GM18951 (cell line): Measurements from ENCODE around the gene POLH.
A peak's percentile ranks its signal among the peaks of the same experiment; 100 is the strongest.
"Not testable (repeated sequence)": the region's sequence is repeated elsewhere in the genome, so short reads cannot be mapped to it uniquely, and the experiment has no call there.

ENCODE experiments used
- POLR2A ChIP-seq: IDR thresholded peaks from 4 replicates; pipeline ENCODE4 v1.6.1; 2011; ENCODE audit warnings: mild to moderate bottlenecking; ENCODE audit not compliant: insufficient read length, insufficient read depth; ENCODE audit errors: extremely low read depth
- in situ Hi-C: fragments of 300-500 bp; cut with MboI; formaldehyde crosslinking; loops from one replicate; pipeline ENCODE4 v1.12.0; 2022; ENCODE audit warnings: low sequenced_read_pairs, mixed read lengths, inconsistent platforms; ENCODE audit not compliant: unreplicated experiment

Gene POLH

GRCh38 chr6:43629104-43629504 lies 53.1 kb downstream of the POLH start, which contains the start of gene GTPBP2:
Gene GTPBP2, minus strand, starts transcription at chr6:43629264. Its CDS starts 102 bp downstream, at chr6:43629162.
- TF ChIP-seq POLR2A: peak; percentile 47
- in situ Hi-C loops: no loop called here

GRCh38 chr6:43629505-43630300 lies 53.7 kb downstream of the POLH start:
- peak; percentile 54 for TF ChIP-seq POLR2A
- in situ Hi-C loops: no loop called here

DNA sequence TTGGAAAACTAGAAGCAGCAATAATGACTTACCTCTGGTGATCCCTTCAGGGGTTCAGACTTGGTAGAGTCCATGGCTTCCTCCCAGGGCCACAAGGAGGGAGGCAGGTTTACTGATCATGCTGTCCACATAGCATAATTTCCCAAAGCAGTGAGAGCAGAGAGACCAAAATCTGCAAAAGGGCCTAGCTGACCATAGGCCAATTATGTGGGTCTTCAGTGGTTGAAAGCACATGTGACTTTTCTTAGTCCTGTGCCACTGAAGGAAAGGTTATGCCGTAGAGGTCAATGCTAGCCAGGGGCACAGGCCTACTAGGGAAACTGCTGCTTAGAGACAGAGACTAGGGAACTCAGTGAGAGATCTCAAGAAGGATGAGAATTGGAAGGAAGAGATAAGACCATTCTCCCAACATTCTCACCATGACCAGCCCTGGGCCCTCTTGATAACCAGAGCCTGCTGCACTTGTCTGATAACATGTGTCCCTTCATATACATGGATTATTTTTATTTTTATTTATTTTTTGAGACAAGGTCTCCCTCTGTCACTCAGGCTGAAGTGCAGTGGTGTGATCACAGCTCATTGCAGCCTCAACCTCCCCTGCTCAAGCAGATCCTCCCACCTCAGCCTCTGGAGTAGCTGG lies 55.1 kb downstream of the POLH start:
- in situ Hi-C loops: no loop called here
- TF ChIP-seq POLR2A: no peak

- in situ Hi-C loops: not testable (repeated sequence)
These were observed 57.0 kb downstream of the POLH start for GRCh38 chr6:43633002-43633401.

GRCh38 chr6:43634702-43635303 lies 58.8 kb downstream of the POLH start:
- in situ Hi-C loops: no loop called here

DNA sequence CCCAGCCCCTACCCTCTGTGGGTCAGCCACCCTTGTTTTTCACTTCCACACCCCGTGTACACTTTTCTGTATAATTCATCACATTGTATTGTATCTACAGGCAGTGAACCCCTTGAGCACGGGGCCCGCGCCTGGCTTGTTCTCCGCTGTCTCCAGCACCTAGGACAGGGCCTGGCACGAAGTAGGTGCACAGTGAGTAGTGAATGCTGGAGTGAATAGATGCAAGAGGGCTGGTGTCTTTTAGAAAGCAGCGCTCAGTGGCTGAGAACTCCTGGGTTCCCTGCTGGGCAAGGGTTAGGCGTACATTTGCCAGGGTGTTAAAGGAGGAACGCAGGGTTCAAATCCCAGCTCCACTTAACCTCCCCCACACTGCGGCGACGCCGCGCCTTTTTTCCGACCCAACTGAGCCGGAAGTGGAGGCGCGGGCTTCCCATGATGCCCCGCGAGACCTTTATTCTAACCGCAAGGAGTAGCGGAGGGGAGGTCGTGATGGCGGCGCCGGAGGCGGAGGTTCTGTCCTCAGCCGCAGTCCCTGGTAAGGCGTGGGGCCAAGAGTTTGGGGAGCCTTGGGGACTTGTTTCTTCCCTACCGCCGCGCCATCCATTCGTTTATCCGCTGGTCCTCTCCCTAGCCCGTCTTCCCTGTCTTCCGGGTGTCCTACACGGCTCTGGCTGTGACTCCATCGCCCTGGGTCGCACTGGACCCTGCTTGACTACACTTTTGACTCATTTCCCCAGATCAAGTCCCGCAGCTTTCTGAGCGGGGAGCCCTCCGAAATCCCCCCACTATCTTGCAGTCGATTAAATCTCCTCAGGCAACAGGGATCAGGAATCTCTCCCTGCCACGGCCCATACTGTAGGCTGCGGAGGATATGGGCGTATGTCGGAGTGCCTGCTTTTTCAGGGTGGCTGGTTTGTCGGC lies 59.7 kb downstream of the POLH start, which contains the start of gene MAD2L1BP:
Gene MAD2L1BP (plus strand): TSS at position 454 of the 921 bp plus-strand sequence. CDS start 36 bp downstream, at position 490.
- in situ Hi-C loops: no loop called here
- TF ChIP-seq POLR2A: peak; percentile 95

More at GRCh38 chr6:43634702-43635303, 58.8 kb downstream of the POLH start:
- no peak for TF ChIP-seq POLR2A

- no peak for TF ChIP-seq POLR2A
- in situ Hi-C loops: no loop called here
These were observed 60.3 kb downstream of the POLH start for GRCh38 chr6:43636308-43636659.

GRCh38 chr6:43639984-43640800 lies 64.2 kb downstream of the POLH start:
- in situ Hi-C loops: no loop called here
- TF ChIP-seq POLR2A: no peak

DNA sequence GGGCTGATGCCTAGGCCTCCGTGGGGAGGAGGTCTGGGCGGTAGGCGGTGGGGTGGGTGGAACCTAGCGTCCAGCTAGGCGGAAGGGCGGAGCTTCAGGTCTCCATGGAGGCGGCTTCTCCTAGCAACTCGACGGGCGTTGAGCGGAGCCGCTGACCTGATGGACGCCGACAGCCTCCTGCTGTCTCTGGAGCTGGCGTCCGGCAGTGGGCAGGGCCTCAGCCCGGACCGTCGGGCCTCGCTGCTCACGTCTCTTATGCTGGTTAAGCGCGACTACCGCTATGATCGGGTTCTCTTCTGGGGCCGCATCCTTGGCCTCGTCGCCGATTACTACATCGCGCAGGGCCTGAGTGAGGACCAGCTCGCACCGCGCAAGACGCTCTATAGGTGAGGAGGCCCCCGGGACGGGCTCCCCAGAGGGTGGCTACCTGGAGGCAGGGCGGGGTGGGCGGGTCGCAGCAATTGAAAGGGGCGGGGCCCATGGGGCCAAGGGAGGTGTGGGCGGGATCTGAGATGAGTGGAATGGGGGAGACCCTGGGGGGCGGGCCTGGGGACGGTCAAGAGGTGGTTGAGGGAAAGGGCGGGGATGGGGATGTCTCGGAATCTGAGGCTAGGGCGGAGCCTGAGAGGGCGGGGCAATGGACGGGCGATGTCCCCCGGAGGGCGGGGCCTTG lies 69.1 kb downstream of the POLH start, which contains the start of gene RSPH9:
Gene RSPH9 (plus strand): TSS at position 97 of the 673 bp plus-strand sequence. CDS start 63 bp downstream, at position 160.
- no peak for TF ChIP-seq POLR2A
- in situ Hi-C loops: no loop called here

DNA sequence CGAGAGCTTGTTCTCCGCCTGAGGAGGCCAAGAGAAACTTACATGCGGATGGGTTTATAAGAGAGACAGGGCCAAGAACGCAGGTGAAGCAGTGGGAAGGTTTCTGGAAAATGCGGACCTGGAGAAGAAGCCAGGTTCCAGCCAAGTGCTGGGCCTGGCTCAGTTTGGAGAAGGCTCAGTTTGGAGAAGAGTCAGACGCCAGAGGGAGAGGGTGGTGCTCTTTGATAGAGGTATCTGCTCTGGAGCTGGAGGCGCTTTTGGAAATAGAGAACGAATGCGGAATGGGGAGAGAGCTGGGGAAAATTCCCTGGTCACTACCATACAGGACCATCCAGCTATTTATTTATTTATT lies 69.6 kb downstream of the POLH start:
- no peak for TF ChIP-seq POLR2A
- in situ Hi-C loops: no loop called here

DNA sequence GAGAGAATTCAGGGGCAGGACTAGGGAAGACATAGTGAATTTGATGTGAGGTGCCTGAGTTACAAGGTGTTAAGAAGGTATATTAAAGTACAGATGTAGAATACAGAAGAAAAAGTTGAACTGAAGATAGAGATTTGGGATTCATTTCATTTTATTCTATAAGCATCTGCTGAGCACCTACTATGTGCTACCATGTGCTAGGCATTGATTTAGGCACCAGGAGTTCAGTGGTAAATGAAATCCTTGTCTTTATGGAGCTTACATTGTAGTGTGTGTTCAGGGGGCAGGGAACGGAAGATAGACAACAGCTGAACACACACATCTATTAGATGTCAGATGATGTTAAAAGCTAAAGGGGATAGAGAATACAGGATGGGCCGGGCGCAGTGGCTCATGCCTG lies 71.6 kb downstream of the POLH start:
- in situ Hi-C loops: no loop called here
- TF ChIP-seq POLR2A: no peak

DNA sequence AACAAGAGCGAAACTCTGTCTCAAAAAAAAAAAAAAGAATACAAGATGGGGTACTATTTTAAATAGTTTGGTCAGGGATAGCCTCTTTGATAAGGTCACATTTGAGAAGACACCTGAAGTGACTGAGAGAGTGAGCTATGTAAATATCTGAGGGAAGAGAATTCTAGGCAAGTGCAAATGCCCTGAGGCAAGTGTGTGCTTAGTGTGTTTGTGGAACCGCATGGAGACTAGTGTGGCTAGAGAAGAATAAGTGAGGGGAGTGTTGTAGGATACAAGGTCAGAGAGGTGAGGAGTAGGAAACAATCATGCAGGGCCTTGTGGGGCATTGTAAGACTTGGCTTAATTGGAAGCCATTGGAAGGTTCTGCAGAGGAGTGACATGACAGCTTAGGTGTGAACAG lies 72.3 kb downstream of the POLH start:
- no peak for TF ChIP-seq POLR2A
- in situ Hi-C loops: no loop called here

- in situ Hi-C loops: not testable (repeated sequence)
These were observed 76.8 kb downstream of the POLH start for GRCh38 chr6:43652822-43653221.
